Neural cell (in vitro differentiated cells): ENCODE data around the gene PNLIPRP2.

Source experiments
- EP300 ChIP-seq: fragments of 450-650 bp; conservative IDR thresholded peaks from 2 replicates; pipeline ENCODE4 v1.6.1; 2014; ENCODE audit warnings: antibody characterized with exemption, mild to moderate bottlenecking, moderate library complexity; ENCODE audit not compliant: poor library complexity, severe bottlenecking
- EZH2 ChIP-seq: fragments of 200-600, 300-800 bp; shearing (Covaris generic), sonication (generic); IDR thresholded peaks from 2 replicates; pipeline ENCODE4 v1.6.1; 2014; ENCODE audit warnings: antibody characterized with exemption, low read length, borderline replicate concordance, mild to moderate bottlenecking; ENCODE audit not compliant: insufficient read depth, poor library complexity, severe bottlenecking
- MXI1 ChIP-seq: fragments of 450-650 bp; conservative IDR thresholded peaks from 2 replicates; pipeline ENCODE4 v1.6.1; 2014; ENCODE audit warnings: antibody characterized with exemption, mild to moderate bottlenecking; ENCODE audit not compliant: poor library complexity, severe bottlenecking
- POLR2AphosphoS5 ChIP-seq: IDR thresholded peaks from 2 replicates; pipeline ENCODE4 v1.6.1; 2012
- RAD21 ChIP-seq: fragments of 450-650 bp; conservative IDR thresholded peaks from 2 replicates; pipeline ENCODE4 v1.6.1; 2014; ENCODE audit warnings: antibody characterized with exemption, mild to moderate bottlenecking, moderate library complexity
- SMC3 ChIP-seq: fragments of 450-650 bp; conservative IDR thresholded peaks from 2 replicates; pipeline ENCODE4 v1.6.1; 2014; ENCODE audit warnings: antibody characterized with exemption, mild to moderate bottlenecking, moderate library complexity; ENCODE audit not compliant: poor library complexity
- TF ChIP-seq, protein P1 (sequence below): fragments of 450-650 bp; IDR thresholded peaks from 2 replicates; pipeline ENCODE4 v1.5.1; 2014; ENCODE audit warnings: antibody characterized with exemption, mild to moderate bottlenecking, moderate library complexity; ENCODE audit not compliant: poor library complexity, severe bottlenecking
- TF ChIP-seq, protein P2 (sequence below): IDR thresholded peaks from 2 replicates; pipeline ENCODE4 v1.6.1; 2012; ENCODE audit warnings: borderline replicate concordance

DNA sequence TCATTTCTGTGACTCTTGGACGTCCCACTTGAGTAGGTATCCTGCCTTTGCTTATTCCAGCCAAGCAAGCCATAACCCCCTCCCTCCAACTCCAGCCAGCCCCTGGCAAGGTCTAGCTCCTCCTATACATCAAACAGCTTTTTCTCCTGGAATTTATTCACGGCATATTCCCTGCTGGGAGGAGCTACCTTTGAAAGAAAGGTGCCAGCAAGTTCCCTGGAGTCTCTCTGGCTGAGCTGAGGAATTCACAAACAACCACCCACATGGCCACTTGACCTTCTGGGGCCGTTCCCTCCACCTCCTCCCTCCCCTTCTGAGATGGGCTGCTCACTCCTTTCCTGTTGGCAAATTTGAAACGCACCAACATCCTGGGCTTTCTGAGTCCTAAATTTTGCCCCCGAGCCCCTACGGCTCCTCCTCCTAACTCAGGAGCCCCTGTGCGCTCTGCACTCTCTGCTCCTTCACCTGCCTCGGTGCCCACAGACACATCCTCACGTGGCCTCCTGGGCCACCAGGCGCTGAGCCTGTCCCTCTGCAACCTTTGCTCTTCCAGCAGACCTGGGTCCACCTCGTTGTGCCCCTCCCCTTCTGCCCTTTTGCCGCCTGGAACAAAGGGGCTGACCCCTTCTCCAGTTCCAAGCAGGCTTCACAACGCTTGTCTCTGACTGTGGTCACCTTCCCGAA is 73.6 kb downstream of the PNLIPRP2 start:
- TF ChIP-seq, protein P1, sequence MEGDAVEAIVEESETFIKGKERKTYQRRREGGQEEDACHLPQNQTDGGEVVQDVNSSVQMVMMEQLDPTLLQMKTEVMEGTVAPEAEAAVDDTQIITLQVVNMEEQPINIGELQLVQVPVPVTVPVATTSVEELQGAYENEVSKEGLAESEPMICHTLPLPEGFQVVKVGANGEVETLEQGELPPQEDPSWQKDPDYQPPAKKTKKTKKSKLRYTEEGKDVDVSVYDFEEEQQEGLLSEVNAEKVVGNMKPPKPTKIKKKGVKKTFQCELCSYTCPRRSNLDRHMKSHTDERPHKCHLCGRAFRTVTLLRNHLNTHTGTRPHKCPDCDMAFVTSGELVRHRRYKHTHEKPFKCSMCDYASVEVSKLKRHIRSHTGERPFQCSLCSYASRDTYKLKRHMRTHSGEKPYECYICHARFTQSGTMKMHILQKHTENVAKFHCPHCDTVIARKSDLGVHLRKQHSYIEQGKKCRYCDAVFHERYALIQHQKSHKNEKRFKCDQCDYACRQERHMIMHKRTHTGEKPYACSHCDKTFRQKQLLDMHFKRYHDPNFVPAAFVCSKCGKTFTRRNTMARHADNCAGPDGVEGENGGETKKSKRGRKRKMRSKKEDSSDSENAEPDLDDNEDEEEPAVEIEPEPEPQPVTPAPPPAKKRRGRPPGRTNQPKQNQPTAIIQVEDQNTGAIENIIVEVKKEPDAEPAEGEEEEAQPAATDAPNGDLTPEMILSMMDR: no peak
- TF ChIP-seq RAD21 (no peak), EP300 (no peak), EZH2 (no peak), SMC3 (no peak), POLR2AphosphoS5 (no peak), MXI1 (no peak)
- TF ChIP-seq, protein P2, sequence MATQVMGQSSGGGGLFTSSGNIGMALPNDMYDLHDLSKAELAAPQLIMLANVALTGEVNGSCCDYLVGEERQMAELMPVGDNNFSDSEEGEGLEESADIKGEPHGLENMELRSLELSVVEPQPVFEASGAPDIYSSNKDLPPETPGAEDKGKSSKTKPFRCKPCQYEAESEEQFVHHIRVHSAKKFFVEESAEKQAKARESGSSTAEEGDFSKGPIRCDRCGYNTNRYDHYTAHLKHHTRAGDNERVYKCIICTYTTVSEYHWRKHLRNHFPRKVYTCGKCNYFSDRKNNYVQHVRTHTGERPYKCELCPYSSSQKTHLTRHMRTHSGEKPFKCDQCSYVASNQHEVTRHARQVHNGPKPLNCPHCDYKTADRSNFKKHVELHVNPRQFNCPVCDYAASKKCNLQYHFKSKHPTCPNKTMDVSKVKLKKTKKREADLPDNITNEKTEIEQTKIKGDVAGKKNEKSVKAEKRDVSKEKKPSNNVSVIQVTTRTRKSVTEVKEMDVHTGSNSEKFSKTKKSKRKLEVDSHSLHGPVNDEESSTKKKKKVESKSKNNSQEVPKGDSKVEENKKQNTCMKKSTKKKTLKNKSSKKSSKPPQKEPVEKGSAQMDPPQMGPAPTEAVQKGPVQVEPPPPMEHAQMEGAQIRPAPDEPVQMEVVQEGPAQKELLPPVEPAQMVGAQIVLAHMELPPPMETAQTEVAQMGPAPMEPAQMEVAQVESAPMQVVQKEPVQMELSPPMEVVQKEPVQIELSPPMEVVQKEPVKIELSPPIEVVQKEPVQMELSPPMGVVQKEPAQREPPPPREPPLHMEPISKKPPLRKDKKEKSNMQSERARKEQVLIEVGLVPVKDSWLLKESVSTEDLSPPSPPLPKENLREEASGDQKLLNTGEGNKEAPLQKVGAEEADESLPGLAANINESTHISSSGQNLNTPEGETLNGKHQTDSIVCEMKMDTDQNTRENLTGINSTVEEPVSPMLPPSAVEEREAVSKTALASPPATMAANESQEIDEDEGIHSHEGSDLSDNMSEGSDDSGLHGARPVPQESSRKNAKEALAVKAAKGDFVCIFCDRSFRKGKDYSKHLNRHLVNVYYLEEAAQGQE: no peak
